ENCODE data around the gene FANCB.

The FANCB gene

DNA sequence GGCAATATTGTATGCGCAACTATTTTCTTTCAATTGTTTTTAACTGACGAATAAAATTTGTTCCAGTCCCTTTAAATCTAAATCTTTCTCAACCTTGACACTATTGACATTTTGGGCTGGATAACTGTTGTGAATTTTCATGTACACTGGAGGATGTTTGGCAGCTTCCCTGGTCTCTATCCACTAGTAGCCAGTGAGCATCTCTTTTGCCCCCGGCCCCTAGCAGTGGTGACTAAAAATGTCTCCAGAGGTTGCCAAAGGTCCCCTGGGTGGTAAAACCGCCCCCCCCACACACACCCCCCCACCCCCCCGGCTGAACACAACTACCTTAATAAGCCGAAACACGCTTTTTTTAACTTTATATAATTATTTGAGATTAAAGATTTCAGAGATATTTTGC lies 514 bp downstream of the FANCB start:
- no peak for TF ChIP-seq SIN3A (IDR thresholded peaks at IDR 0.05; ENCODE audit: borderline replicate concordance, insufficient read depth, low read length)
- TF ChIP-seq TAF1 (IDR thresholded peaks at IDR 0.05; ENCODE audit: borderline replicate concordance, insufficient read depth, low read length): no peak
- no peak for TF ChIP-seq POLR2AphosphoS5 (IDR thresholded peaks at IDR 0.05; ENCODE audit: low read depth, low read length)
- no peak for TF ChIP-seq FOXP2 (optimal IDR thresholded peaks at IDR 0.05; ENCODE audit: borderline replicate concordance, extremely low read depth, extremely low read length, insufficient read depth)
- TF ChIP-seq, protein P1, sequence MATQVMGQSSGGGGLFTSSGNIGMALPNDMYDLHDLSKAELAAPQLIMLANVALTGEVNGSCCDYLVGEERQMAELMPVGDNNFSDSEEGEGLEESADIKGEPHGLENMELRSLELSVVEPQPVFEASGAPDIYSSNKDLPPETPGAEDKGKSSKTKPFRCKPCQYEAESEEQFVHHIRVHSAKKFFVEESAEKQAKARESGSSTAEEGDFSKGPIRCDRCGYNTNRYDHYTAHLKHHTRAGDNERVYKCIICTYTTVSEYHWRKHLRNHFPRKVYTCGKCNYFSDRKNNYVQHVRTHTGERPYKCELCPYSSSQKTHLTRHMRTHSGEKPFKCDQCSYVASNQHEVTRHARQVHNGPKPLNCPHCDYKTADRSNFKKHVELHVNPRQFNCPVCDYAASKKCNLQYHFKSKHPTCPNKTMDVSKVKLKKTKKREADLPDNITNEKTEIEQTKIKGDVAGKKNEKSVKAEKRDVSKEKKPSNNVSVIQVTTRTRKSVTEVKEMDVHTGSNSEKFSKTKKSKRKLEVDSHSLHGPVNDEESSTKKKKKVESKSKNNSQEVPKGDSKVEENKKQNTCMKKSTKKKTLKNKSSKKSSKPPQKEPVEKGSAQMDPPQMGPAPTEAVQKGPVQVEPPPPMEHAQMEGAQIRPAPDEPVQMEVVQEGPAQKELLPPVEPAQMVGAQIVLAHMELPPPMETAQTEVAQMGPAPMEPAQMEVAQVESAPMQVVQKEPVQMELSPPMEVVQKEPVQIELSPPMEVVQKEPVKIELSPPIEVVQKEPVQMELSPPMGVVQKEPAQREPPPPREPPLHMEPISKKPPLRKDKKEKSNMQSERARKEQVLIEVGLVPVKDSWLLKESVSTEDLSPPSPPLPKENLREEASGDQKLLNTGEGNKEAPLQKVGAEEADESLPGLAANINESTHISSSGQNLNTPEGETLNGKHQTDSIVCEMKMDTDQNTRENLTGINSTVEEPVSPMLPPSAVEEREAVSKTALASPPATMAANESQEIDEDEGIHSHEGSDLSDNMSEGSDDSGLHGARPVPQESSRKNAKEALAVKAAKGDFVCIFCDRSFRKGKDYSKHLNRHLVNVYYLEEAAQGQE (IDR thresholded peaks at IDR 0.05; ENCODE audit: insufficient read depth in 1 of 2, low read depth in 2 of 2, low read length in 2 of 2): no peak

DNA sequence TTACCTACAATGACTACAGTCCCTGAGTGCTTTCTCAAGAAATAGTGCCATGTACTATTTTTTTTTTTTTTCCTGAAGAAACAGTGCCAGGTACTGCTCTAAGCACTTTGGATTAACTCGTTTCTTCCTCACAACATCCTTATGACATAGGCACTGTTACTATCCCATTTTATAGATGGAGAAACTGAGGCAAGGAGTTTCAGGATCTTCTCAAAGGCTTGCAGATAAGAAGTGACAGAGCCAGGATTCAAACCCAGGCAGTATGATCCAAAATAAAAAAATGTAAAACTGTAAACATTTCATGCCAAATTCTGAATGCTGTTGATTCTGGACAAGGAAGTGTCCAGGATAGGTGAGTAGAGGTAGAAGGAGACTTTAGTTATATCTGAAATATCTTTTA lies 1.1 kb downstream of the FANCB start:
- TF ChIP-seq, protein P1 (IDR thresholded peaks at IDR 0.05; ENCODE audit: insufficient read depth in 1 of 2, low read depth in 2 of 2, low read length in 2 of 2): no peak
- TF ChIP-seq TAF1 (IDR thresholded peaks at IDR 0.05; ENCODE audit: borderline replicate concordance, insufficient read depth, low read length) (no peak), POLR2AphosphoS5 (IDR thresholded peaks at IDR 0.05; ENCODE audit: low read depth, low read length) (no peak), SIN3A (IDR thresholded peaks at IDR 0.05; ENCODE audit: borderline replicate concordance, insufficient read depth, low read length) (no peak), FOXP2 (optimal IDR thresholded peaks at IDR 0.05; ENCODE audit: borderline replicate concordance, extremely low read depth, extremely low read length, insufficient read depth) (no peak)

DNA sequence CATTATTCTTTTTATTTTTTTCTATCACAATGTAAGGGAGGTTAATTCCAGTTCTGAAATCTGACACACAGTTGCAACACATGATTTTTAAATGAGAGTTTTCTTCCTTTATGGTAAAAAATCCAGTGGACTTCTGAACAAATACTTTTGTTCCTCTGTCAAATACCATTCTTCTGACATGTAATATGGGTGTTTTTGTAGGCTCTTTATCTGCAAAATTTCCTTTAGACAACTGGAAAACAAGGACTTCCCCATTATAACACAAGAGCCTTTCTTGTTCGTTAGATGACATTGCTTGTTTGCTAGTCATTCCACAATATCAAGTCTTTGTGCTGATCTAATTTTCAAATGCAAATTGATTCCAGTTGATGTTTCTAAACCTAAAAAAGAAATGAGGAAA lies 7.7 kb downstream of the FANCB start:
- no peak for TF ChIP-seq POLR2AphosphoS5 (IDR thresholded peaks at IDR 0.05; ENCODE audit: low read depth, low read length)

DNA sequence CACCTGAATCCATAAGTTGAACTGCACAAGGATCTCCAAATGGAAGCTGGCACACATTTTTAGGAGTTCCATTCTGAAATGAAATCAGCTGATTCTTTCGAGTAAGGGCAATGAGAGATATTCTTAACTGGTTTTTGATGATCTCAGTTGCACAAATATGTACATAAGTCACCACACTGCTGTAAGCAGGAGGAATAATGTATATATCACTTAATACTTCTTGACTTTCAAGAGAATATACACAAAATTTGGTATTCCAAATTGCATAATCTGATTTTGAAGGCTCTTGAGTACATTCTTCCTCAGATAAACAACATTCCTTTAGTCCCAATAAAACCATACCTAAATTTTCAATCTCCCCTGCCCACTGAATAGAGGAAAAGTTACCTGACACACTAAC lies 8.2 kb downstream of the FANCB start:
- TF ChIP-seq TAF1 (IDR thresholded peaks at IDR 0.05; ENCODE audit: borderline replicate concordance, insufficient read depth, low read length) (no peak), FOXP2 (optimal IDR thresholded peaks at IDR 0.05; ENCODE audit: borderline replicate concordance, extremely low read depth, extremely low read length, insufficient read depth) (no peak), SIN3A (IDR thresholded peaks at IDR 0.05; ENCODE audit: borderline replicate concordance, insufficient read depth, low read length) (no peak), POLR2AphosphoS5 (IDR thresholded peaks at IDR 0.05; ENCODE audit: low read depth, low read length) (no peak)
- TF ChIP-seq, protein P1 (IDR thresholded peaks at IDR 0.05; ENCODE audit: insufficient read depth in 1 of 2, low read depth in 2 of 2, low read length in 2 of 2): no peak

DNA sequence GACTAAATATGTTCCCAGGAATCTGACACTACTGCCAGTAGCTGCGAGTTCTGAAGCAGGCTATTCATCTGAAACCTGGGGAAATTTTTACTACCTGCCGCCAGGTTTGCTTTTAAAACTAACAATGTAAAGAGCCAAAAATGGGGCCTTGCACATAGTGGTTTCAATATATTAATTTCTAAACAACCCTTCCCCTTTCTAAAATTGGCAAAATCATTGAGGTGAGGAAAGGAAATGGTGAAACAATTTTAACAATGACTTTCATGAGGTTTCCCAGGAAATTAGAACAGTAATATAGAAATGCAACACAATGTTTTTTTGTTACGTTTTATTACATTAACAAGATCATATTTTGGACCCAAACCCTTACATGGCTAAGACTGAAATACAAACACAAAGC lies 21.3 kb downstream of the FANCB start:
- TF ChIP-seq TAF1 (IDR thresholded peaks at IDR 0.05; ENCODE audit: borderline replicate concordance, insufficient read depth, low read length) (no peak), SIN3A (IDR thresholded peaks at IDR 0.05; ENCODE audit: borderline replicate concordance, insufficient read depth, low read length) (no peak)
- TF ChIP-seq, protein P1 (IDR thresholded peaks at IDR 0.05; ENCODE audit: insufficient read depth in 1 of 2, low read depth in 2 of 2, low read length in 2 of 2): no peak

Data from PFSK-1 (cell line).